RPMI8226 (cell line): ENCODE data around the gene TRIM25.
"Not testable (repeated sequence)": the region's sequence is repeated elsewhere in the genome, so short reads cannot be mapped to it uniquely, and the experiment has no call there.

Experiments
- DNase-seq: peaks from one replicate; pipeline ENCODE4 v3.0.0-alpha.2; 2015

TRIM25 gene, protein sequence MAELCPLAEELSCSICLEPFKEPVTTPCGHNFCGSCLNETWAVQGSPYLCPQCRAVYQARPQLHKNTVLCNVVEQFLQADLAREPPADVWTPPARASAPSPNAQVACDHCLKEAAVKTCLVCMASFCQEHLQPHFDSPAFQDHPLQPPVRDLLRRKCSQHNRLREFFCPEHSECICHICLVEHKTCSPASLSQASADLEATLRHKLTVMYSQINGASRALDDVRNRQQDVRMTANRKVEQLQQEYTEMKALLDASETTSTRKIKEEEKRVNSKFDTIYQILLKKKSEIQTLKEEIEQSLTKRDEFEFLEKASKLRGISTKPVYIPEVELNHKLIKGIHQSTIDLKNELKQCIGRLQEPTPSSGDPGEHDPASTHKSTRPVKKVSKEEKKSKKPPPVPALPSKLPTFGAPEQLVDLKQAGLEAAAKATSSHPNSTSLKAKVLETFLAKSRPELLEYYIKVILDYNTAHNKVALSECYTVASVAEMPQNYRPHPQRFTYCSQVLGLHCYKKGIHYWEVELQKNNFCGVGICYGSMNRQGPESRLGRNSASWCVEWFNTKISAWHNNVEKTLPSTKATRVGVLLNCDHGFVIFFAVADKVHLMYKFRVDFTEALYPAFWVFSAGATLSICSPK

DNA sequence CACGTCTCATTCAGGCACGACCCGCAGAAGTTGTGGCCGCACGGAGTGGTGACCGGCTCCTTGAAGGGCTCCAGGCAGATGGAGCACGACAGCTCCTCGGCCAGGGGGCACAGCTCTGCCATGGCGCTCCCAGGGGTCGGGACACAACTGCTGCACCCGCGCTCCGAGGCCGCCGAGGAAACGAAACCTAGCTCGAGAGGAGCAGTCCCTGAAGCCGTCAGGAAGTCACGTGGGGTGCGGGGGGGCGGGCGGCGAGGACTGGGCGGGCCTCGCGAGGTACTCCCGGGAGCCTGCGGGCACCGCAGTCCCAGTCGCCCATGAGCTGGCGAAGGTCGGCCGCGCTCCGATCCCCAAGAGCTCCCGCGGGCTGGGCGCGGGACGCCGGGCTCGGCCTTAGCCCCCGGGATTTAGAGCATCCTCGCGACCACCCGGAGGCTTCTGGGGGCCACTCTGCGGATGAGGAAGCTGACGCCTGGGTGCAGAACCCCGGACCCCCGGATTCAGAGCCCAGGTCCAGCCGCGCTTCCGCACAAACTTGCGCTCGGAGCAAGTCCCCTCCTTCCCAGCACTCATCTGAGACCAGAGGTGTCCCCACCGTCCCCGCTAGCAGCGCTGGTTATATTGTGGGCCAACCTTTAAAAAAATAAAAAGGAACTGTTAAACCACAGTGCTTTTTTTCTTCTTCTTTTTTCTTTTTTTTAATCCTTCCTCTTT lies at the start of gene TRIM25:
TSS of gene TRIM25 (minus strand) at position 183 of the 714 bp plus-strand sequence. CDS start at position 122, 61 bp downstream.
- DNase-seq: peak; percentile 93

DNA sequence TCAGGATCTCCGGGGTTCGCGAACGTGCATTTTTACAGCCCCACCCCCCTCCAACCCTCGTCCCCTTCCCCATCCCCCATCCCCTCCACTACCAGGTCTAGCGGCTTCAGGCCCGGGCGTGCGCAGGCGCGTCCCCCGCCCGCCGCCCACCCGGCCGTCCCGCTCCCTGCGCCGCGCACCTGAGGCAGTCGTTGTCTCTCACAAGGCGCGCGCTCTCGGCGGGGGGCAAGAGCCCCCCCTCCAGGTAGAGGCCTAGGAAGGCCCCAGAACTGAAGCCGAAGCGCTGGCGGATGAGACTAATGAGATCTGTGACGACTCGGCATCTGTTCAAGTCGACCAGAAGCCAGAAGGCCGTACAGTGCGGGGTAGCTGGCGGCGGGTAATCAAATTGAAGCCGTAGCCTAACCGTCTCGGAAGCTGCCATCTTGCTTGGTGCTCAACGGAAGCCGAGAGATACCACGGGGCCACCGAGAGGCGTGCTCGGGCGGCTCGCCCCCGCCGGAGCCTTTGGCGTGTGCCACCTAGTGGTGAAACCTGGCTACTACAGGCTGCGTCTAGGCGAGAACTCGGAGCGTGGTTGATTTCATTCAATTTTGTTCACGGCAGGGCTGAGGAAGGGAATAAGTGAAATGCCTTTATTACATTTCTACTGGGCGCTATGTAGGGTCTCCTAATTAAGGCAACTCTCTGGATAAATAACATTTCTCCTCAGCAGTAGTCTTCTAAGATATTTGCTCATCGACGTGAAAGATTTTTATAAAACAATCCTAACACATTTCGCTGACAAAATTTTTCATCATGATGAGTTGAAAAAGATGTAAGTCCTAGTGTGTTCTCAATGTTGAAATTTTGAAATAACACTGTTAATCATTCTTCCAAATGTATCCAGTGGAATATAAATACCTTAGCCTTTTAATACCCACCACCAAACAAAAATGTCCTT lies 47.0 kb upstream of the TRIM25 start, which contains the start of gene COIL:
TSS of gene COIL (minus strand) at position 455 of the 943 bp plus-strand sequence. CDS start at position 424, 31 bp downstream.
- DNase-seq: peak; percentile 95

DNA sequence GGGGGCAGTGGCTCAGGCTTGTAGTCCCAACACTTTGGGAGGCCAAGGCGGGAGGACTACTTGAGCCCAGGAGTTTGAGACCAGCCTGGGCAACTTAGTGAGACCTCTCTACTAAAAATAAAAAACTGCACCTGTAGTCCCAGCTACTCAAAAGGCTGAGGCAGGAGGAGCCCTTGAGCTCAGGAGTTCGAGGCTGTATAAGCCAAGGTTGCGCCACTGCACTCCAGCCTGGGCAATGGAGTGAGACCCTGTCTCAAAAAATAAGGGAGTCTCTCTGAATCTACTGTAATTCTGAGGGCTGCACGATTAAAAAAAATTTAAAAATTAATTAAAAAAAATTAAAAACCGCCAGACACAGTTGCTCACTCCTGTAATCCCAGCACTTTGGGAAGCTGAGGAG lies 43.1 kb upstream of the TRIM25 start:
- DNase-seq: no peak

DNA sequence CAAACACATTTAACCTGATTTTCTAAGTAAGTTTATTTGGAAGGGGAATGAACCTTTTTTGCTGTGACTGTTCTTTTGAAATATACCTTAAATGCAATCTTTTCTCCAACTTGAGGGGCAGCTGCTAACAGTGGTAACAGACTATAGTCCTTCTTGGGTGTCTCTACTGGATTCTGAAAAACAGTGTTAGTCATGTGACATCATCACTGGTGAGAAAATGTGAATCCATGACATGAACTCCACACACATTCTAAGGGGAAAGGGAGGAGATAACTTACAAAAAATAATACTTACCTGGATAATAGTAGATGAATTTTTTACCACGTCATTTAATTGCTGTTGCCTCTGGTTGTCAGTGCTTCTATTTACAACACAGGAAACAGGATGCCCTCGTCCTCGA lies 35.7 kb upstream of the TRIM25 start:
- no peak for DNase-seq

DNA sequence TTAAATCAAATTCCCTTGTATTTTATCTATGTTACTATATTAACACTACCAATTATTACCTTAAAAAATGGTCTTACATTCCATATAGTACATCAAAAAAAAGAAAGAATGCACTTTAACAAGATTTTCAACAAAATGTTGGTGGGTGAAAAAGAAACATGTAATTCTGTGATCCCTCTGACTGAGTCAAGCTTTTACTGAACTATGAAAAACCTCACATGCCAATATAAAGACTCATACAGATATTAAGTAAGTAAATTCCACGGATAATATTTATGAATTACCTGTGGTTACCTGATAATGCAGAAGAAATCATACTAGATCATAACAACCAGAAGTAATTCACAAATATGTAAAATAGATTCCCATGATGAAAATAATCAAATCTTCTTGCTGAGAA lies 34.6 kb upstream of the TRIM25 start:
- DNase-seq: no peak

DNA sequence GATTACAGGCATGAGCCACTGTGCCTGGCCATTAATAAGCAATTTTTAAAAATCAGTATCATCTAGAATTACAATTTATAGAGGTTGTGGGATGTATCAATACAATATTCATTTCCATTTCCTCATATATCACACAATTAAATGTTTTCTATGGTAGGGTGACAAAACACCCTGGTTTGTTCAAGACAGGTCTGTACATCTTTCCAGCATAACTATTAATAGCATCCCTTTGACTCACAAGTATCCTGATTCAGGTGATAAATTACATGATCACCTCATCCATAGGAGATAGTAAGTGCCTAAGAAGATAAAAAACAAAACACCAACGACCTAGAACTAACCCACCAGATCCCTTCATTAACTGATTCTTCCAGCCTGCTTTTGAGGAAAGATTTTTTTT lies 33.9 kb upstream of the TRIM25 start:
- DNase-seq: no peak

DNA sequence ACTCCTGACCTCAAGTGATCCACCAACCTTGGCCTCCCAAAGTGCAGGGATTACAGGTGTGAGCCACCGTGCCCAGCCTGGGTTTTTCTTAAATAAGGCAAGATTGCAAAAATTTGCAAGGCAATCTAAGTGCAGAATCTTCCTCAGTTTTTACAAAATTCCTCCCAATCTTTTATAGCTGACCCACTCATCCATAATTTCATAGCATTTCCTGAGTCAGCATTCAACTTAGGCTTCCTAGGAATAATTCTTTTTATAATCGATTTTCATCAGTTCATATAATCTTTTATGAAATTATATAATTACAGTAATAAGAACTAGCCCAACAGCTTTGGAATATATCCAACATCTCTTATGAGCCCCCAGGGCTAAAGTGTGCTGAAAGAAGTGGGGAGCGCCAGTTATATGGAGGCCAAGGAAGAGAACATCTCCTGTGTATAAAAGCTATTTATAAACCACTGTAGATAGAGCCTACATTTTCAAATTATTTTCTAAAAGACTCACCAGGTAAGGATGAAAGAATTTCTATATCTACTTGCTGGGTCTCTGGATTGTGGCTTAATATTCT lies 32.2 kb upstream of the TRIM25 start:
- DNase-seq: no peak

DNA sequence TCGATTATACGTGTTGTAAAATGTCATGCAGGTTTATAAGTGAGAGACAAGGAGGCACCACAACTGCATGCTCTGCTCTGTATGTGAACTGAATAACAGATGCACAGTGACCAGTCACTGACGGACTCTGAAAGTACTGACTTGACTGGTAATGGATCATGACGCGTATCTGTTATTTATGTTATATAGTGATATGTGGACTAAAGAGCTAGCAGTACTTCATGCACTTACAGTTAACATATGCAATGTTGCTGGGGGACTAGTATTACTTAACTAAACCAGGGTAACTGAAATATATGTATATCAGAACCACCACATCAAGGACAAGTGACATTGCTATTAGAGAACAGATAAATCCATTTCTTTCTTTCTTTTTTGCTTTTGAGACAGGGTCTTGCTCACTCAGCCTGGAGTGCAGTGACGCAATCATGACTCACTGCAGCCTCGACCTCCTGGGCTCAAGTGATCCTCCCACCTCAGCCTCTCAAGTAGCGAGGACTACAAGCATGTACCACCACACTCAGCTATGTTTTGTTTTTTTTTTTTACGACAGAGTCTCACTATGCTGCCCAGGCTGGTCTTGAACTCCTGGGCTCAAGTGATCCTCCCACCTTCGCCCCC lies 29.8 kb upstream of the TRIM25 start:
- DNase-seq: no peak

DNA sequence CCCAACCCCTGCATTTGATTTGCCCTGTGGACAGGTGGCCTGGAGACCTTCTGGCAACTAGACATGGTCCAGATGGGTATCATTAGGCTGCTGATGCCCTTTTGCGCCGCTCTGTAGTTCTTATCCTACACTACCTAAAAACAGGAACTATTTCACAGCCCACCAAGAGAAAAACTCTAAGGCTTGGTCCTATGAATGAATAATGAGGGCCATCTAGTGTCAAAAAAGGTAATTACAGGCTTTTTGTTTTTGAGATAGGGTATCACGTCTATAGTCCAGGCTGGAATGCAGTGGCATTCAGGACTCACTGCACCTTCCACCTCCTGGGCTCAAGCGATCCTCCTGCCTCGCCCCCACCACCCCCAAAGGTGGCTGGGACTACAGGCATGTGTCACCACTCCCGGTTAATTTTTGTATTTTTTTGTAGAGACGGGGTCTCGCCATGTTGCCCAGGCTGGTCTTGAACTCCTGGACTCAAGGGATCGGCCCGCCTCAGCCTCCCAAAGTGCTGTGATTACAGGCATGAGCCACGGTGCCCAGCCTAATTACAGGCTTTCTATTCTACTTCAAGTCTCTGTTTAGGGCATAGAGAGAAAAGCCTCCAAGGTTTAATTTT lies 26.1 kb upstream of the TRIM25 start:
- peak; percentile 75 for DNase-seq

DNA sequence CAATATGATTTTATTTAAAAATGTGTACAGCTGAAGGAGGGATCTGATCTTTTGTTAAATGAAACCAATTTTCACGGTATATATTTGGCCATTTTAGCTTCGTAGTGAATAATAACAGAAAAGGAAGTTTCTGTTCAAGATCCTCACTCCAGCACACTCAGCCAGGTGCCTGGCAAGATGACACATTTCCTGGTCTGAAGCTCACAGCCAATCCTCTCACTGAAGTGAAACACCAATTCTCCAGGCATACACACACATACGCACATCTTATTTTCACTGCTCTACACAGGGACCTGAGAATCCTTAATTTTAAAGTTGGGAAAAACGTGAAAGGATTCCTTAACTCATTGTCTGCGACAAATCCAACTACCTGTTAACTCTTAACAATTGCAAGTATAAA lies 24.4 kb upstream of the TRIM25 start:
- not testable (repeated sequence) for DNase-seq

DNA sequence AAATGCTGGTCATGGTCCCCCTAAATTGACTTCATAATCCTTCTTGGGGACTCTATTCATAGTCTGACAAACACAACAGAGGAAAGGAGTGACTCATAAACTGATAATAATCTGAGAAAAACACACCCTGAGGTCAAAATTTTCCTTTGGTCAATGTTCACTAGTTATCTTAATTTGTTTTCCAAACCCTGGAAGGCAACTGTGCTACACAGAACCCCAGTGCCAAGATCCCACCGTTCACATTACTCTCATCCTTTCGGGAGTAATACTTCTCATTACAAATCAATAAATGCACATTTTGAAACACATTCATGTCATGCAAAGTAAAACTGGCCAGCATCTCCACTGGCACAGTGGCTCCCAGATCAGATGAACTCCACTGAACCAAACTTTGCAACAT lies 23.8 kb upstream of the TRIM25 start:
- no peak for DNase-seq

DNA sequence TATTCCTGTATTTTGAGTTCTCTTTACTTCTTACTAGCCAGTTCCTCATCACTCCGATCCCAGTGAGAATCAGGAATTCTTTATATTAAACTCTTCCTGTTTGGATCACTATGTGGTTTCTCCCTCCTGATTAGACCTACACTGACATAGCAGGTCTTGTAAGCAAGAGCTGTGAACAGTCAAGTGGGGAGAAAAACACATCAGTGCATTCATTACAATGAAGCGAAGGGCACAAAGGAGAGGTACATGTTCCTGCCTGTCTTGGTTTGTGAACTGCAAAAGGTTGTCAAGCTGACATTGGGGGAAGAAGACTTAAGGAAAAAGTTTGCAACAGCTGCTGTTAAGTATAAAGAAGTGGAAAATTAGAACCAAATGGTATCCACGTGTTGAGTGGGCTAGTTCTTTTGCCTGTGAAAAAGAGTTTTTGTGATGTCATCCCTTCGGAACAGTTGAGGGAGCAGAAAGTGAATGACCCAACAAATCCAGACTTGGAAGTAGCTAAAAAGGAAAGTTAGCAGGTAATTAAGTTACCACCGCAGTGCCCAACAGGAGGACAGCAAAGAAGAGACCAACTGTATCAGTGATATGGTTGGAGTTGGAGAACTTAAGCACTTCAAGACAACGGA lies 23.0 kb upstream of the TRIM25 start:
- DNase-seq: no peak

DNA sequence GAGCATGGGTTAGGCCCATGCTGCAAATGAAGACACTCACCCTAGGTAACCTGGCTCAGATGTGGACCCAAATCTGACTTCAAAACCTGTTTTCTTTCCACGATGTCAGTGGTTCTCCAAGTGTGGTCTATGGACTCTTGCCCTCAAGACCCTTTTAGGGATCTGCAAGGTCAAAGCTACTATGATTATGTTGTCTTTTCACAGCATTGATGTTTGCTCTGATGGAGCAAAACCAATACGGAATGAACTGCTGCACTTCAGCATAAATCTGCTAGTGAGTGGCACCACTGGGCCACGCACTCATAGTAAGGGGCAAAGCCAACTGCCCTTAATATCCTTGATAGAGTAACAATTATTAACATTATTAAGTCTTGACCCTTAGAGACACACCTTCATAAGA lies 21.6 kb upstream of the TRIM25 start:
- DNase-seq: no peak

DNA sequence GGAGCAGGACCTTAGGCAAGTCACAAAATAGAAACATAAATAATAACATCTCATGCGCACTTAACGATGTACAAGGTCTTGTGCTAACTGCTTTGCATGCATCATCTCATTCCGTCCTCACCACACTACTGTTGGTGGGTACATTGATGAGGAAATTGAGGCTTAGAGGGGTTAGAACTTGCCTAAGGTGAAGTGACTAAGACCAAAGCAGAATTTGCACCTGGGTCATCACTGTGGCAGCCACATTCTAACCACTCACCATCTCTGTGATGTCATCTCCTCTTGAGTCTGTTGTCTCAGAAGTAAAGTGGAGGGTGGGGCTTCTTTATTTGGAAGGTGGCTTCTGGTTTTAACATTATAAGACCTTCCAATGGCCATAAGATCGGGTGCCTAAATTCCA lies 20.4 kb upstream of the TRIM25 start:
- DNase-seq: no peak

DNA sequence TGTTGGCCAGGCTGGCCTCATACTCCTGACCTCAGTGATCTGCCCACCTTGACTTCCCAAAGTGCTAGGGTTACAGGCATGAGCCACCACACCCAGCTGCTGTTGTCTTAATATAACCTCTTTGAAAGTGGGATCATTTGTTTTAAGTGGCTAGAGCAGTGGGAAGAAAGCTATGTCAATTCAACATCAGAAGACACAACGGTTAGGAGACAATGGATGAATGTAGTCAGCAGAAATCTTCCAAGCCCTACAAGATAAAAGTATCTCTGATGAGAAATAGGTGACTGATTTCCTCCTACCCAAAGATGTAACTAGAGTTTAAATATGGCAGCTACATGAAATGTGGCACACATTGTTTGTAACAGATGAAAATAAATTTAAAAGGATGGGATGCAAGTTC lies 20.0 kb upstream of the TRIM25 start:
- DNase-seq: no peak

DNA sequence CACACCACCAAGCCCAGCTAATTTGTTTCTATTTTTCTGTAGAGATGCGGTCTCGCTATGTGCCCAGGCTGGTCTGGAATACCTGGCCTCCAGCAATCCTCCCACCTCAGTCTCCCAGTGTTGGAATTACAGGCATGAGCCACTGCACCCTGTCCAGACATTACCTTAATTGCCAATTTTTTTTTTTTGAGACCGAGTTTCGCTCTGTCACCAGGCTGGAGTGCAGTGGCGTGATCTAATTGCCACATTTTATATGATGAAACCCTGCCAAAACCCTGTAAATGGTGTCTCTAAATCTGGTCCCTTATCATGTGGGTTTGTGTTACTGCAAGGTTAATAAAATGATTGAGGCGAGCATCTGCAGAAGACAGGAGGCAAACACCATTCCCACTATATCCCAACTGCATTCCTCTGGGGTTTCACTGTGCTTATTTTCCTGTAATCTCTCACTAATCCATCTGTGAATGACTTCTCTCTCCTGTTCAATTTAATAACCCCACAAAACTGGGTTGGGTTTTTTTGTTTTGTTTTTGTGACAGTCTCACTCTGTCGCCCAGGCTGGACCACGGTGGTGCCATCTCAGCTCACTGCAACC lies 19.4 kb upstream of the TRIM25 start:
- no peak for DNase-seq

DNA sequence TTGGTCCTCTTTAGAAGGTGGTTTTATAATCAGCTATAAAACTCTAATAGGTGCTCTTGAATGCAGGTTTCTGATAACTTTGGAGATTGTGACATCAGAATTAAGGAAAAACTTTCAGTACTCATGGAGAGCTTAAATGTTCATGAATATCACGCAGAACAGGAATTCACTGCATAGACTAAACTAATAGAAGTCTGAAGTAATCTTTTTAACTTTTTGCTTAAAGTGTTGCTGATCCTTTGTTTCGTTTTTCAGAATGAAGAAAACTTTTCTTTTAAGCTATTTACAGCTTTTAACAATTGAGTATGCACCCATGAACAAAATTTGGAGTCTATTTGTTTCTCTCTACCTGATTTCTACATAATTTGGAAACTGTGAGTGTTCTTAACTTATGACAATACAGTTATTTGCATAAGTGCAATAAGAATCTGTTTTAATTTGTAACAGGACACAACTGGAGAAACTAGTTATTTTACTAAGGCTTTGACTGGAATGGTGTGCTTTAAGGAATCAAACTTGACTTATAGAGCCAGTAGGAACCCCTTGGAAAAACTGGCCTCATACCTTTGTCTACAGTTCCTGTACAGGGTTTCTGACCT lies 17.0 kb upstream of the TRIM25 start:
- no peak for DNase-seq

DNA sequence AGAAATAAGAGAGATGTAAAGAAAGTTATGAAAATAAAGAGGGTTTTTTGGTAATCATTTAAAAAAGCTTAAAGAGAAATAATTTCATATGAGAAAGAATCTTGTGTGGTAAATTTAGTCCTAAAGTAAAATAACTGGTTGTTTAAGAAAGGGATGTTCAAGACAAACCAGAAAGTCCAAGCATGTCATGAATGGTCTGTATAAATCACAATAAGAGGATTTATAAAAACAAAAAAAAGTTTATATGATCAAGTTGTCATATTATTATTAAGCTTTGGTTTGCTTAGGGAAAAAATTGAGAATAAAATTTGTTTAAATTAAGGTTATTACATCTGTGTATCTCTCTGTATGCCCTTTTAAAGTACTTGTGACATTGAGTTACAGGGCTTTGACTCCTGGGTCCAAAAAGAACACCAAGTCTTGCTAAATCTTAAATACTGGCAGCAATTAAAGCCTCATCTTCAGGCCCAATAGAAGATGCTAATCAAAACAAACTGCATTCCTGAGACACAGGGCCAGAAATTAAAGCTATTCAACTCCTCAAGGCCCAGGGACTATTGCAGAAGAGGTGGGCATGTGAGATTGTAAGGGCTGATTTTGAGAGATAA lies 15.6 kb upstream of the TRIM25 start:
- no peak for DNase-seq

DNA sequence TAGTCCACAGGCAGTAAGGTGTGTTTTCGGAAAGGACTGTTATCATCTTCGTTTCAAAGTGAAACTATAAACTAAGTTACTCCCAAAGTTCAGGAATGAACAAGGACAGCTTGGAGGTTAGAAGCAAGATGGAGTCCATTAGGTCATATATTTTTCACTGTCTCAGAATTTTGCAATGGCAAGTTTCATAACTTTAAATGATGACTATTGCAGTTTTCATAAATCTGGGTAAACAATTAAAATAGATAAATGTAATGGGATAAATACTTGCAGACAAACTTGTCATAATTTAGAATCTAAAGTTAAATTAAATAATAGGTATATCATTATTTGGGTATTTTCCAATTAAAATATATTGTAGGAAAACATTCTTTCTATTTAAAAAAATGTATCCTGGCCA lies 14.7 kb upstream of the TRIM25 start:
- no peak for DNase-seq

DNA sequence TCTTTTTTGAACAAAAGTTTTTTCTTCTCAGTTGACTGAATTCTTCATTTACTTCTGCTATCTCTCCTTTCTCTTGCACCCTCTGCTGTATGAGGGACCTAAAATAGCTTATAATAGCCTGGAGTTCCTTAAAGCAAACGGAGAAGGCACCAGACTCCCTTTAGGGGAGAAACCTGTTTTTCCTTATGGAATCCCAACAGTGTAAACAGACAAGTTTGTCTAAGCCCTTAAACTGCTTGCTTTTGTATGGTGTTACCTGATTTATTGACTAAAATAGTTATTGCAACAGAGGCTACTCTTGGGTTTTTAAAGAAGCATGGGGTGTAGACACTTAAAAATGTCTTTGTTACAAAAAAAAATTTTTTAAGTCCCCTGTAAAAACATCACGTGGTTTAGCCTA lies 12.9 kb upstream of the TRIM25 start:
- DNase-seq: no peak
